Endothelial cell of umbilical vein (primary cell): ENCODE results near the gene INTS11.

Source experiments
- CTCF ChIP-seq, 2 donors: IDR thresholded peaks; 1 replicate in 1 of 2; 2 replicates in 1 of 2; pipeline ENCODE4 v1.5.1; 2011; ENCODE audit warnings: low read length in 2 of 2, mild to moderate bottlenecking in 2 of 2, moderate library complexity in 2 of 2, control low read depth in 1 of 2, inconsistent platforms in 1 of 2, low read depth in 1 of 2; ENCODE audit not compliant: insufficient read depth in 1 of 2; ENCODE audit errors: extremely low read depth in 1 of 2
- EZH2 ChIP-seq: IDR thresholded peaks from 2 replicates; pipeline ENCODE4 v1.6.1; 2012; ENCODE audit warnings: borderline replicate concordance, low read depth, mild to moderate bottlenecking, moderate library complexity, low read length, inconsistent platforms; ENCODE audit not compliant: severe bottlenecking
- FOS ChIP-seq: IDR thresholded peaks from 2 replicates; pipeline ENCODE4 v1.6.1; 2011; ENCODE audit warnings: mild to moderate bottlenecking, low read length, moderate library complexity, borderline replicate concordance; ENCODE audit not compliant: insufficient read depth
- GATA2 ChIP-seq: IDR thresholded peaks from 2 replicates; pipeline ENCODE4 v1.7.0; 2011; ENCODE audit warnings: low read depth, mild to moderate bottlenecking, moderate library complexity, mixed read lengths, low read length; ENCODE audit not compliant: insufficient read length, insufficient read depth
- MAX ChIP-seq: IDR thresholded peaks from 2 replicates; pipeline ENCODE4 v1.6.1; 2011; ENCODE audit not compliant: insufficient read depth, insufficient read length
- POLR2A ChIP-seq: IDR thresholded peaks from 2 replicates; pipeline ENCODE4 v1.6.1; 2012; ENCODE audit warnings: low read depth, mild to moderate bottlenecking, control low read depth, low read length
- POLR2AphosphoS5 ChIP-seq: IDR thresholded peaks from 2 replicates; pipeline ENCODE4 v1.6.1; 2012; ENCODE audit warnings: low read depth, mild to moderate bottlenecking, control low read depth, low read length, moderate library complexity; ENCODE audit not compliant: insufficient read depth

DNA sequence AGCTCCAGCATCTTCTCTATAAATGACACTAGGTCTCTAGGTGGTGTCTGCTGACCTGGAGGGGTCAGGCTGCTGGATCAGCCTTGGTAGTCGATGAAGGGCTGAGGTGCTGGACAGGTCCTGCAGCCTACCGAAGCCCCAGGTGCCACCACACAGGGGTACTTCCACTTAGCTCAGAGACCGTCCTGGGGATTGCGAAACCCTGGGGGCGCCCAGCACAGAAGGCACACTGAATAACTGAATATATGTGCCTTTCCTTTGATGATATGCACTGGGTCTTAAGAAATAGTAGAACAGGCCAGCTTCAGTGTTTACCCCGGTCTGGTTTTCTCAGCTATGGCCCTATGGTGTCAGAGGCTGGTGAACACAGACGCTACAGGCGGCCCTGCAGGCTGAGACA lies 61.7 kb downstream of the INTS11 start:
- TF ChIP-seq POLR2A: no peak
- no peak for TF ChIP-seq CTCF (IDR thresholded peaks at IDR 0.05; ENCODE audit: extremely low read depth in 1 of 2, insufficient read depth in 1 of 2, low read depth in 1 of 2, low read length in 2 of 2)
- TF ChIP-seq POLR2AphosphoS5: no peak
- TF ChIP-seq MAX: no peak
- no peak for TF ChIP-seq EZH2
- TF ChIP-seq FOS: no peak
- TF ChIP-seq GATA2: no peak
